K562 (cell line): ENCODE results near the gene PDE2A. TPM values are rescaled to one million over a fixed set of nuclear protein-coding genes. Genes with fewer than 3 reads are reported as not detected.
A peak's percentile ranks its signal among the peaks of the same experiment; 100 is the strongest.

Experiments used
- CEBPG ChIP-seq, 3 experiments: fragments of 200-800 bp in 1 of 3; sonication (Bioruptor generic) in 1 of 3; sonication (generic) in 1 of 3; formaldehyde crosslinking in 1 of 3; IDR thresholded peaks in 2 of 3; conservative IDR thresholded peaks in 1 of 3; 2 replicates each; pipeline versions ENCODE4 v1.6.1 to v1.8.0; 2016 to 2022; ENCODE audit warnings: missing compliant biosample characterization in 2 of 3, missing genetic modification characterization in 2 of 3, mild to moderate bottlenecking in 1 of 3, missing genetic modification reagents in 1 of 3
- DMBX1 ChIP-seq: fragments of 250-450 bp; sonication (Bioruptor Pico); IDR thresholded peaks from 2 replicates; pipeline ENCODE4 v1.8.0; 2022; ENCODE audit warnings: inconsistent platforms, mild to moderate bottlenecking, moderate library complexity, borderline replicate concordance
- FOXA1 ChIP-seq: fragments of 450-650 bp; IDR thresholded peaks from 2 replicates; pipeline ENCODE4 v1.6.1; 2016; ENCODE audit warnings: mild to moderate bottlenecking, borderline replicate concordance
- FOXO4 ChIP-seq: fragments of 450-650 bp; formaldehyde crosslinking; IDR thresholded peaks from 2 replicates; pipeline ENCODE4 v1.4.0; 2020; ENCODE audit warnings: mild to moderate bottlenecking, moderate library complexity
- MYBL2 ChIP-seq, 2 experiments: fragments of 450-650 bp in 1 of 2; sonication (generic) in 1 of 2; formaldehyde crosslinking in 1 of 2; IDR thresholded peaks; 2 replicates each; pipeline versions ENCODE4 v1.6.1 to v1.8.1; 2017 to 2022; ENCODE audit warnings: borderline replicate concordance in 1 of 2, inconsistent platforms in 1 of 2, low read depth in 1 of 2, mild to moderate bottlenecking in 1 of 2, missing genetic modification reagents in 1 of 2, moderate library complexity in 1 of 2
- NFIC ChIP-seq: fragments of 450-650 bp; IDR thresholded peaks from 2 replicates; pipeline ENCODE4 v1.6.1; 2017; ENCODE audit warnings: mild to moderate bottlenecking, inconsistent platforms
- NONO ChIP-seq, 2 experiments: fragments of 200-400 bp in 1 of 2; fragments of 450-650 bp in 1 of 2; formaldehyde crosslinking in 1 of 2; IDR thresholded peaks; 2 replicates each; pipeline ENCODE4 v1.6.1; 2017; ENCODE audit warnings: low read depth in 2 of 2, mild to moderate bottlenecking in 2 of 2, moderate library complexity in 2 of 2, low read length in 1 of 2
- PML ChIP-seq: IDR thresholded peaks from 2 replicates; pipeline ENCODE4 v1.6.1; 2012; ENCODE audit warnings: low read length, inconsistent platforms
- RAD21 ChIP-seq, 2 experiments: fragments of 250-450 bp in 1 of 2; fragments of 450-650 bp in 1 of 2; sonication (Bioruptor Pico) in 1 of 2; formaldehyde crosslinking in 1 of 2; IDR thresholded peaks in 1 of 2; conservative IDR thresholded peaks in 1 of 2; 2 replicates each; pipeline versions ENCODE4 v1.4.0 to v1.8.0; 2020 to 2022; ENCODE audit warnings: mild to moderate bottlenecking in 2 of 2, moderate library complexity in 1 of 2
- RBM34 ChIP-seq: fragments of 200-400 bp; formaldehyde crosslinking; IDR thresholded peaks from 2 replicates; pipeline ENCODE4 v1.6.1; 2018; ENCODE audit warnings: low read length, borderline replicate concordance; ENCODE audit not compliant: insufficient read depth
- RBM39 ChIP-seq: fragments of 200-400 bp; formaldehyde crosslinking; optimal IDR thresholded peaks from 2 replicates; pipeline ENCODE3; 2018; ENCODE audit warnings: low read depth, low read length
- TAF1 ChIP-seq: IDR thresholded peaks from 2 replicates; pipeline ENCODE4 v1.6.1; 2011; ENCODE audit warnings: mild to moderate bottlenecking, low read length, moderate library complexity; ENCODE audit not compliant: insufficient read depth, control insufficient read depth, severe bottlenecking; ENCODE audit errors: extremely low read depth
- TAF15 ChIP-seq: fragments of 200-400 bp; formaldehyde crosslinking; IDR thresholded peaks from 2 replicates; pipeline ENCODE4 v1.6.1; 2017; ENCODE audit warnings: mild to moderate bottlenecking, low read depth, low read length, moderate library complexity
- ZKSCAN1 ChIP-seq: fragments of 150-350 bp; IDR thresholded peaks from 2 replicates; pipeline ENCODE4 v1.6.1; 2016; ENCODE audit warnings: low read depth, low read length
- ZNF436 ChIP-seq: fragments of 250-450, 450-650 bp; sonication (Bioruptor Pico); formaldehyde crosslinking; IDR thresholded peaks from 2 replicates; pipeline ENCODE4 v1.7.0; 2020; ENCODE audit warnings: mild to moderate bottlenecking
- ZNF57 ChIP-seq: fragments of 450-650 bp; formaldehyde crosslinking; IDR thresholded peaks from 2 replicates; pipeline ENCODE4 v1.4.0; 2020; ENCODE audit warnings: mild to moderate bottlenecking, moderate library complexity
- ZNF592 ChIP-seq: fragments of 450-650 bp; IDR thresholded peaks from 2 replicates; pipeline ENCODE4 v1.6.1; 2017; ENCODE audit warnings: antibody characterized with exemption, mild to moderate bottlenecking
- polyA plus RNA-seq, 8 experiments: library from polyadenylated mRNA; depleted of rRNA in 4 of 8; stranded (reverse) in 5 of 8; unstranded in 3 of 8; fragments of >200 nt; fragmentation: Nextera tagmentation in 2 of 8; fragmentation: Illumina TruSeq in 1 of 8; extraction: Ambion mirVana in 2 of 8; extraction: Trizol in 1 of 8; gene quantifications; 2 replicates each; pipeline versions ENCODE4 v1.2.1 to v1.2.3, GENCODE V29; 2011 to 2014; ENCODE audit warnings: inconsistent platforms in 1 of 8, missing spikeins in 1 of 8
- total RNA-seq, 7 experiments: library from RNA; depleted of rRNA in 6 of 7; stranded (reverse); fragments of >200 nt in 6 of 7; fragmentation: Illumina TruSeq in 2 of 7; extraction: Trizol in 2 of 7; gene quantifications; 2 replicates each; pipeline versions ENCODE4 v1.2.1 to v1.2.3, GENCODE V29; 2011 to 2021; ENCODE audit warnings: low replicate concordance in 1 of 7
- TF ChIP-seq, protein P1 (sequence below): sonication (generic); formaldehyde crosslinking; IDR thresholded peaks from 2 replicates; pipeline ENCODE4 v1.8.0; 2023; ENCODE audit warnings: mild to moderate bottlenecking, missing genetic modification reagents

PDE2A gene
- total and polyA plus RNA-seq, 9 of the 15 experiments (the other 6 are each of a cell fraction or from before 2014, with no cell fraction given), result 0.07 to 15.2 (median 1.6) TPM; not detected in 1

DNA sequence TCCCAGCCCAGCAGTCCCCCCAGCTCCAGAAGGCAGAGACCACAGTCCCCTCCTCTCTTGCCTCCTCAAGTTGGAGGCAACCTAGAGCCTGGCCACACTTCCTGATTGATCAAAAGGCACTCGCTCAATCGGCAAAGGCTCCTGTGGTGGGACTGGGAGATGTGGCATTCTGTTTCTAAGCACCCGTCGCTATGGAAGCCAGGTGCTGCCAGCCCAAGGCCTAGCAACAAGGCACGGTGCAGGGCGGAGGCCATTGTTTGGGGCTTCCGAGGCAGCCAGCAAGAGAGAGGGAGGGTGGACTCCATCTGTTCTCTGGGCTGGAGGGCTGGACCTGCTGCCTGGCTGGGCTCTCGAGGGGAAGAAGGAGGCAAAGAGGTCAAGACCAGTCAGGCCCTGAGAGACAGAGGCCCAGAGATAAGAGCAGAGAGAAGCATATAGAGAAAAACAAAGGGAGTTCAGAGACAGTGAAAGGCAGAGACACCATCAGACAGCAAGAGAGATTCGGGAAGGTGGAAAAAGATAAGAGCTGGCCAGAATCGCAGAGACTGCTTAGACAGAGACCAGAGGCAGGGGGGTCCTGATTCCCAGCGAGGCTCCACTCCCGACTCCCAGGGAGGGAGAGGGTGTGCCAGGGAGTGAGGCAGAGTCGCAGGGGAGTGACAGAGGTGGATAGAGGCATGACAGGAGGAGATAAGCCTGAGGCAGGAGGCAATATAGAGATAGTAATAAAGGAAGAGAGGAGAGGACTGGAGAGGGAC lies 21.2 kb downstream of the PDE2A start (continued):
- TF ChIP-seq ZKSCAN1 (no peak), ZNF57 (no peak), NFIC (peak; percentile 64), RAD21 (CRISPR knock-in tag; conservative IDR thresholded peaks at IDR 0.05 in 1 of 2, IDR thresholded peaks at IDR 0.05 in 1 of 2) (no peak), ZNF436 (CRISPR knock-in tag) (no peak), ZNF592 (no peak), RBM34 (no peak), RBM39 (no peak), DMBX1 (CRISPR knock-in tag) (no peak), NONO (IDR thresholded peaks at IDR 0.05; ENCODE audit: low read depth in 2 of 2, low read length in 1 of 2) (no peak), MYBL2 (IDR thresholded peaks at IDR 0.05; ENCODE audit: low read depth) (no peak), MYBL2 (CRISPR knock-in tag; IDR thresholded peaks at IDR 0.05; ENCODE audit: borderline replicate concordance) (no peak), FOXA1 (no peak), TAF1 (no peak), PML (no peak), TAF15 (no peak), CEBPG (CRISPR knock-in tag; IDR thresholded peaks at IDR 0.05) (no peak), CEBPG (tag; conservative IDR thresholded peaks at IDR 0.05 in 1 of 2, IDR thresholded peaks at IDR 0.05 in 1 of 2) (no peak), FOXO4 (no peak)
- TF ChIP-seq, protein P1, sequence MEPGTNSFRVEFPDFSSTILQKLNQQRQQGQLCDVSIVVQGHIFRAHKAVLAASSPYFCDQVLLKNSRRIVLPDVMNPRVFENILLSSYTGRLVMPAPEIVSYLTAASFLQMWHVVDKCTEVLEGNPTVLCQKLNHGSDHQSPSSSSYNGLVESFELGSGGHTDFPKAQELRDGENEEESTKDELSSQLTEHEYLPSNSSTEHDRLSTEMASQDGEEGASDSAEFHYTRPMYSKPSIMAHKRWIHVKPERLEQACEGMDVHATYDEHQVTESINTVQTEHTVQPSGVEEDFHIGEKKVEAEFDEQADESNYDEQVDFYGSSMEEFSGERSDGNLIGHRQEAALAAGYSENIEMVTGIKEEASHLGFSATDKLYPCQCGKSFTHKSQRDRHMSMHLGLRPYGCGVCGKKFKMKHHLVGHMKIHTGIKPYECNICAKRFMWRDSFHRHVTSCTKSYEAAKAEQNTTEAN (CRISPR knock-in tag), result no peak
